Vagina (tissue), 2 donors: ENCODE results near the gene TCOF1.

Experiments used
- POLR2A ChIP-seq, 2 donors: fragments of 450-650 bp; IDR thresholded peaks; one replicate each; pipeline ENCODE4 v1.6.1; 2017; ENCODE audit warnings: antibody characterized with exemption in 2 of 2, mild to moderate bottlenecking in 2 of 2, moderate library complexity in 2 of 2
- POLR2AphosphoS5 ChIP-seq, 2 donors: sonication (generic); formaldehyde crosslinking; IDR thresholded peaks; one replicate each; pipeline ENCODE4 v1.9.0; 2017; ENCODE audit warnings: antibody characterized with exemption in 2 of 2, mild to moderate bottlenecking in 2 of 2, low read depth in 1 of 2; ENCODE audit not compliant: insufficient read depth in 1 of 2
- TF ChIP-seq, protein P1 (sequence below), 3 experiments: fragments of 450-650 bp in 2 of 3; fragments of 200-600 bp in 1 of 3; sonication (generic) in 1 of 3; IDR thresholded peaks; one replicate each; pipeline ENCODE4 v1.5.1; 2017 to 2019; ENCODE audit warnings: antibody characterized with exemption in 3 of 3, mild to moderate bottlenecking in 2 of 3, moderate library complexity in 2 of 3

DNA sequence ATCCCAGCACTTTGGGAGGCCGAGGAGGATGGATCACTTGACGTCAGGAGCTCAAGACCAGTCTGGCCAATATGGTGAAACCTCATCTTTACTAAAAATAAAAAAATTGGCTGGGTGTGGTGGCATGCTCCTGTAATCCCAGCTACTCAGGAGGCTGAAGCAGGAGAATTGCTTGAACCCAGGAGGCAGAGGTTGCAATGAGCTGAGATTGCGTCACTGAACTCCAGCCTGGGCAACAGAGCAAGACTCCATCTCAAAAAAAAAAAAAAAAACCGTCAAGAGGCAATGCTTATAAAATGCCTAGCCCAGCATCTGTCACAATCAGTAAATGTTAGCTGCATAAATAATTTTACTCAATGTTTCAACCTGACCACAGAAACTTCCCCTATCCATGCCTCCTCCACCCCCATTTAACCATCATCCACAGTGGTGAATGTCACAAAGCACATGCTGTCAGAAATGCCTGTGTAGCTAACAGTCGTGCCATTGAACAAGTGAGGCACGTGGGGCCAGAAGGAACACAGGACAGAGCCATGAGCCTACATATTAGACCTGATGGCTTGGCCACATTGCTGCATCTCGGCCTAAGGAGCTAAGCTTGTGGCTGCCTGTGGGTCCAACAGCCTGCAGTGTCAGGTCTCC is 16.8 kb upstream of the TCOF1 start:
- TF ChIP-seq, protein P1, sequence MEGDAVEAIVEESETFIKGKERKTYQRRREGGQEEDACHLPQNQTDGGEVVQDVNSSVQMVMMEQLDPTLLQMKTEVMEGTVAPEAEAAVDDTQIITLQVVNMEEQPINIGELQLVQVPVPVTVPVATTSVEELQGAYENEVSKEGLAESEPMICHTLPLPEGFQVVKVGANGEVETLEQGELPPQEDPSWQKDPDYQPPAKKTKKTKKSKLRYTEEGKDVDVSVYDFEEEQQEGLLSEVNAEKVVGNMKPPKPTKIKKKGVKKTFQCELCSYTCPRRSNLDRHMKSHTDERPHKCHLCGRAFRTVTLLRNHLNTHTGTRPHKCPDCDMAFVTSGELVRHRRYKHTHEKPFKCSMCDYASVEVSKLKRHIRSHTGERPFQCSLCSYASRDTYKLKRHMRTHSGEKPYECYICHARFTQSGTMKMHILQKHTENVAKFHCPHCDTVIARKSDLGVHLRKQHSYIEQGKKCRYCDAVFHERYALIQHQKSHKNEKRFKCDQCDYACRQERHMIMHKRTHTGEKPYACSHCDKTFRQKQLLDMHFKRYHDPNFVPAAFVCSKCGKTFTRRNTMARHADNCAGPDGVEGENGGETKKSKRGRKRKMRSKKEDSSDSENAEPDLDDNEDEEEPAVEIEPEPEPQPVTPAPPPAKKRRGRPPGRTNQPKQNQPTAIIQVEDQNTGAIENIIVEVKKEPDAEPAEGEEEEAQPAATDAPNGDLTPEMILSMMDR (IDR thresholded peaks at IDR 0.05): no peak
- TF ChIP-seq POLR2A (IDR thresholded peaks at IDR 0.05): no peak
- TF ChIP-seq POLR2AphosphoS5 (IDR thresholded peaks at IDR 0.05; ENCODE audit: insufficient read depth in 1 of 2, low read depth in 1 of 2): no peak
